Measurements from ENCODE around the gene TPCN2. TPM values are rescaled to one million over a fixed set of nuclear protein-coding genes. Genes with fewer than 3 reads are reported as not detected.

The TPCN2 gene
- total RNA-seq, 6 experiments from 2014 or later, result 8.0 to 11.2 (median 9.0) TPM

DNA sequence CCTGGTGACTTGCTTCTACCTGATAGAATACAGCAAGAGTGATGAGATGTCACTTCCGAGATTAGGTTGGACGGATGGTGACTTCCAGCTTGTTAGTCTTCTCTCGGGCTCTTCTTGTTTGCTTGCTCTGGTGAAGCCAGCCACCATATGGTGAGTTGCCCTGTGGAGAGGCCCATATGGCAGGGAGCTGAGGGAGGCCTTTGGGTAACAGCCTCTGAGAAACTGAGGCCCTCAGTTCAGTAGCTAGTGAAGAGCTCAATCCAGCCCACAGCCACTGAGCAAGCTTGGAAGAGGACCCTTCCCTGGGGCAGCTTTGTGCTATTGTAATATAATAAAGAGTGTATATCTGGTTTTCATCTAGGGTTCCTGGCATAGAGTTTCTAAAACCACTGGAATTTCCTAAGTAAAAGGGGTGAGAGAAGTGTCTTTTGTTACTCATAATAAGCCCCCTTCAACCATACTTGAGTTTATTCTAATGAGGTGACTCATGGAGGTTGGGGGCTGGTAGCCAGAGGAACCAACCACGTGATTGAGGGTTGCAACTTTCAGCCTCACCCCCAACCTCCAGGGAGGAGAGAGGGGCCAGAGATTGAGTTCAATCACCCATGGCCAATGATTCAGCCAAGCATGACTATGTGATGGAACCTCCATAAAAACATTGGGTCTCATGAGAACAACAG lies 8.0 kb upstream of the TPCN2 start:
- peak; percentile 63 for DNase-seq
- Mint-ChIP-seq H3K27me3 (ENCODE audit: insufficient read depth) (no peaks in the 10 kb centered on the region), H3K36me3 (ENCODE audit: low read depth) (peaks cover 8% of the 10 kb centered on the region; the same call in 1 of the 2 replicates), H3K27ac (peak overlapping the region; percentile 77), H3K9me3 (no peaks in the 10 kb centered on the region), H3K4me3 (peak overlapping the region; percentile 39; the same call in 1 of the 2 replicates), H3K4me1 (ENCODE audit: low read depth) (peaks cover 50% of the 10 kb centered on the region)
- TF ChIP-seq, protein P1, sequence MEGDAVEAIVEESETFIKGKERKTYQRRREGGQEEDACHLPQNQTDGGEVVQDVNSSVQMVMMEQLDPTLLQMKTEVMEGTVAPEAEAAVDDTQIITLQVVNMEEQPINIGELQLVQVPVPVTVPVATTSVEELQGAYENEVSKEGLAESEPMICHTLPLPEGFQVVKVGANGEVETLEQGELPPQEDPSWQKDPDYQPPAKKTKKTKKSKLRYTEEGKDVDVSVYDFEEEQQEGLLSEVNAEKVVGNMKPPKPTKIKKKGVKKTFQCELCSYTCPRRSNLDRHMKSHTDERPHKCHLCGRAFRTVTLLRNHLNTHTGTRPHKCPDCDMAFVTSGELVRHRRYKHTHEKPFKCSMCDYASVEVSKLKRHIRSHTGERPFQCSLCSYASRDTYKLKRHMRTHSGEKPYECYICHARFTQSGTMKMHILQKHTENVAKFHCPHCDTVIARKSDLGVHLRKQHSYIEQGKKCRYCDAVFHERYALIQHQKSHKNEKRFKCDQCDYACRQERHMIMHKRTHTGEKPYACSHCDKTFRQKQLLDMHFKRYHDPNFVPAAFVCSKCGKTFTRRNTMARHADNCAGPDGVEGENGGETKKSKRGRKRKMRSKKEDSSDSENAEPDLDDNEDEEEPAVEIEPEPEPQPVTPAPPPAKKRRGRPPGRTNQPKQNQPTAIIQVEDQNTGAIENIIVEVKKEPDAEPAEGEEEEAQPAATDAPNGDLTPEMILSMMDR (IDR thresholded peaks at IDR 0.05), result no peak

DNA sequence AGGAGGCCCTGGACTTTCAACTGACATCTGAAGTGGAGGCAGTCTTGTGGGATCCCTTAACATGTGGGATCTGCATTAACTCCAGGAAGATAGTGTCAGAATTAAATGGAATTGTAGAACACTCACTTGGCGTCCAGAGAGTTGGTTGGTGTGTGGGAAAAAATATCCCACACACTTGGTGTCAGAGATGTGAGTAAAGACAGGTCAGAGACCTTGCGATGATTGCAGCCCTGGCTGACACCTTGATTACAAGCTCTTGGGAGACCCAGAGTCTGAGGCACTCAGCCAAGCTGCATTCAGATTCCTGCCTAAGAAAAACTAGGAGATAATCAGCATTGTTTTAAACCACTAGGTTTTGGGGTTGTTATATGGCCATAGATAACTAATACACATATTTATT lies 7.2 kb upstream of the TPCN2 start:
- peaks cover 44% of the 10 kb centered on the region for H3K4me1 Mint-ChIP-seq (ENCODE audit: low read depth)
- no peak for DNase-seq
- H3K4me3 Mint-ChIP-seq, result no peak overlapping the region
- no peaks in the 10 kb centered on the region for H3K9me3 Mint-ChIP-seq
- peaks cover 8% of the 10 kb centered on the region; the same call in 1 of the 2 replicates for H3K36me3 Mint-ChIP-seq (ENCODE audit: low read depth)
- H3K27ac Mint-ChIP-seq, result peak overlapping the region; percentile 77
- no peaks in the 10 kb centered on the region for H3K27me3 Mint-ChIP-seq (ENCODE audit: insufficient read depth)
- TF ChIP-seq, protein P1 (IDR thresholded peaks at IDR 0.05), result no peak

DNA sequence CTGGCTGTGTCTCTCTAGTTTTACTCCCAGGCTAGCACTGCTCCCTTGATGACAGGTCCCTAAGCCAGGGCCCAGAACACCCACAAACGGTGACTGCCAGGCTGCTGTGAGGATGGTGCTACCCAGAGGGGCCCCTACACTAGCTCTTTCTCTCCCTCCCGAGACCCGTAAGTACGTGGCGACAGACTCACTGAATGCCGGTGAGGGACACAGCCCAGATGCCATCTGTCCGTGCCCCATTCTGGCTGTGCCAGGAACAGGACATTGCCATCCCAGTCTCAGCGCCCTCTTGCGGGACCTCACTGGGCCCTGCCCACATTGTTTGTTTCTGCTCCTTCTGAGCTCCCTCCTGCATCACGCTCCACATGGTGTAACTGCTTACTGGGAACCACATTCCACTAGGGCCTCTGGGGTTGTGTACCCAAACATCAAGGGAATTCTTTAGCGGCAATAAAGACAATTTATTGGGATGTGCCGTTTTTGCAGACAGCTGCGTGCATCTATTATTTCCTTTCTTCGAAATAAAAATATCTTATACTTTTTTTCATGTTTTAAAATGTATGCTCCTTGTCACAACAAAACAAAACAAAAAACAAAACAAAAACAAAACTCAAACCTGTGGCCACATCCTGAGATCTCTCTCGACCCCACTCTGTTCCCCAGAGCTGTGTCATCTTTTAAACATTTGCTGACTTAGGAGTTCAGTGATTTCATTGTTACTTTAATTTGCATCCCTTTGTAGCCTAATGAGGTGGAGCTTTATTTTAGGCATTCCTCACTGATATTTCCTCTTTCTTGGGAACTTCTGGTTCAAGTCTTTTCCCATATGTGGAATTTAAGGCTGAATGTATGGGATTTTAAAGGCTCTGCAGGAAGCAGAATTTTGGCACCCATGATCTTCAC lies 4.4 kb upstream of the TPCN2 start:
- H3K4me3 Mint-ChIP-seq, result peak overlapping the region; percentile 72
- H3K36me3 Mint-ChIP-seq (ENCODE audit: low read depth), result peaks cover 8% of the 10 kb centered on the region; the same call in 1 of the 2 replicates
- H3K27ac Mint-ChIP-seq, result peak overlapping the region; percentile 85
- DNase-seq, result peak; percentile 85
- no peaks in the 10 kb centered on the region for H3K27me3 Mint-ChIP-seq (ENCODE audit: insufficient read depth)
- H3K9me3 Mint-ChIP-seq, result no peaks in the 10 kb centered on the region
- H3K4me1 Mint-ChIP-seq (ENCODE audit: low read depth), result peaks cover 52% of the 10 kb centered on the region
- TF ChIP-seq, protein P1 (IDR thresholded peaks at IDR 0.05), result peak; percentile 84

DNA sequence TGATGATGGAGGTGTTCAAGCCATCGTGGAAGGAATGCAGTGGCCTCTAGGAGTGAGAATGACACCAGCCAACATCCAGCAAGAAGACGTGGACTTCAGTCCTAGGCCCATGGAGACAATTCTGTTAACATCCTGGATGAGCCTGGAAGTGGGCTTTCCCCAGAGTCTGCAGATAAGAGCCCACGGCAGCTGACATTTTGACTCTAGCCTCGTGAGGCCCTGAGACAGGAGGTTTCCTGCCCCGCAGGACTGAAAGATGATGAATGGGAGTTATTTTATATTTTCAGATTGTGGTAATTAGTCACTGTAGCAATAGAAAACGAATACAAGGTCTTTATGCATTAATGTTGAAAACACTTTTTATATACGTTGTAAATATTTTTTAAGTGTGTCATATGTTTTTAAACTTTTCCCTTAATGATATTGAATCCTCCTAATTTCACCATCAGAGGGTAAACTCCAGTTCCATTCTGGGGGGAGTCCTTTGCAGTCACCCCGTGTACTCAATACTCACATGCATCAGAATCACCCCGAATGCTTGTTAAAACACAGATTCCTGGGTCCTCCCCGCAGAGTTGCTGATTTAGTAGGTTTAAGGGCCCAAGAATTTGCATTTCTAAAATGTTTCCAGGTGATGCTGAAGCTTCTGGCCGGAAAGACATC lies 570 bp upstream of the TPCN2 start:
- Mint-ChIP-seq H3K27me3 (ENCODE audit: insufficient read depth) (peaks cover 4% of the 10 kb centered on the region; the same call in 1 of the 2 replicates), H3K36me3 (ENCODE audit: low read depth) (no peaks in the 10 kb centered on the region), H3K4me1 (ENCODE audit: low read depth) (peaks cover 47% of the 10 kb centered on the region), H3K9me3 (no peaks in the 10 kb centered on the region), H3K27ac (peak overlapping the region; percentile 78), H3K4me3 (peak overlapping the region; percentile 83)
- no peak for DNase-seq
- TF ChIP-seq, protein P1 (IDR thresholded peaks at IDR 0.05), result no peak

DNA sequence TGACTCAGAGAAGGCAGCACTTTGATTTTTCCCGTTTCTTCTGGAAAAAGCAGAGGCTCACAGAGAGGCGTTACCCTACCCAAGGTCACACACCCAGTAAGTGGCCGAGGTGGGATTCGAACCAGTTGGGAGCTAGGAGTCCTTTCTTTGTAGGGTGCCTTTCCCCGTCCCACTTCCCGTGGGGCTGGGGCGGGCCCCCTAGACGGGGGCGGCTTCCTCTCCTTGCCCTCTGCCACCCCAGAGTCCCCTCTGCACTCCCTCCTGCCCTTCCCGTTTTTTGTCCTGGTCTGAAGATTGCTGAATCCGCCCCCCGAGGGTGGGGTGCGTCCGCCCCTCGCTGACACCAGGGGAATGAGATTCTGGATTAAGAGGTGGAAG lies 747 bp downstream of the TPCN2 start:
- DNase-seq, result no peak
- no peaks in the 10 kb centered on the region for H3K9me3 Mint-ChIP-seq
- peaks cover 41% of the 10 kb centered on the region for H3K4me1 Mint-ChIP-seq (ENCODE audit: low read depth)
- peak overlapping the region; percentile 88 for H3K4me3 Mint-ChIP-seq
- TF ChIP-seq, protein P1 (IDR thresholded peaks at IDR 0.05), result no peak
- peaks cover 4% of the 10 kb centered on the region; the same call in 1 of the 2 replicates for H3K27me3 Mint-ChIP-seq (ENCODE audit: insufficient read depth)
- peak overlapping the region; percentile 75 for H3K27ac Mint-ChIP-seq
- H3K36me3 Mint-ChIP-seq (ENCODE audit: low read depth), result no peaks in the 10 kb centered on the region

Measured in HFFc6 (cell line).